Smooth muscle cell (in vitro differentiated cells): Measurements from ENCODE around the gene SNED1. TPM values are rescaled to one million over a fixed set of nuclear protein-coding genes. Genes with fewer than 3 reads are reported as not detected.

Source experiments
- DNase-seq: peaks from one replicate; lab custom pipeline; 2025; ENCODE audit not compliant: unreplicated experiment; lab: John Stamatoyannopoulos, UW
- H2AFZ ChIP-seq: fragments of 200-600 bp; sonication (generic); 2 replicates; pipeline ENCODE4 v1.6.0; 2016; ENCODE audit warnings: antibody characterized with exemption, low read depth, mild to moderate bottlenecking
- H3F3A ChIP-seq: fragments of 200-600 bp; sonication (generic); 2 replicates; pipeline ENCODE4 v1.6.0; 2017; ENCODE audit warnings: antibody characterized with exemption, low read depth
- H3K27ac ChIP-seq: fragments of 200-600 bp; sonication (generic); 2 replicates; pipeline ENCODE4 v1.5.1; 2016; ENCODE audit warnings: low read depth, mild to moderate bottlenecking
- H3K27me3 ChIP-seq: fragments of 200-600 bp; sonication (generic); 2 replicates; pipeline ENCODE4 v1.6.1; 2016; ENCODE audit warnings: low read depth, mild to moderate bottlenecking
- H3K36me3 ChIP-seq: fragments of 200-600 bp; sonication (generic); 2 replicates; pipeline ENCODE4 v1.5.1; 2016; ENCODE audit warnings: low read depth
- H3K4me1 ChIP-seq: fragments of 200-600 bp; sonication (generic); 2 replicates; pipeline ENCODE4 v1.5.1; 2016; ENCODE audit warnings: low read depth
- H3K4me2 ChIP-seq: fragments of 200-600 bp; sonication (generic); 2 replicates; pipeline ENCODE4 v1.6.0; 2016; ENCODE audit warnings: mild to moderate bottlenecking
- H3K4me3 ChIP-seq: fragments of 200-600 bp; sonication (generic); 2 replicates; pipeline ENCODE4 v1.5.1; 2016; ENCODE audit warnings: mild to moderate bottlenecking
- H3K79me2 ChIP-seq: fragments of 200-600 bp; sonication (generic); 2 replicates; pipeline ENCODE4 v1.6.0; 2016; ENCODE audit warnings: low read depth, mild to moderate bottlenecking
- H3K9ac ChIP-seq: fragments of 200-600 bp; sonication (generic); 2 replicates; pipeline ENCODE4 v1.6.0; 2016; ENCODE audit warnings: low read depth
- H3K9me3 ChIP-seq: fragments of 200-600 bp; sonication (generic); replicated peaks from 2 replicates; pipeline ENCODE4 v1.5.1; 2016; ENCODE audit warnings: low read depth
- H4K20me1 ChIP-seq: fragments of 200-600 bp; sonication (generic); 2 replicates; pipeline ENCODE4 v1.6.0; 2016; ENCODE audit warnings: low read depth
- CTCF ChIP-seq: fragments of 200-600 bp; sonication (generic); IDR thresholded peaks from 2 replicates; pipeline ENCODE4 v1.5.1; 2017; ENCODE audit warnings: borderline replicate concordance, mild to moderate bottlenecking, antibody characterized with exemption; ENCODE audit not compliant: insufficient read depth, poor library complexity, severe bottlenecking
- whole genome bisulfite sequencing: methylation state at CpG from one replicate; pipeline ENCODE4 v1.1.7; 2016; ENCODE audit warnings: low lambda C conversion rate; 5-methylcytosine and 5-hydroxymethylcytosine counted together
- polyA plus RNA-seq: library from polyadenylated mRNA; unstranded; fragments of >200 nt; fragmentation: Nextera tagmentation; extraction: Ambion mirVana; gene quantifications from 2 replicates; pipeline ENCODE4 v1.2.1, GENCODE V29; 2016
- total RNA-seq: library from RNA; depleted of rRNA; stranded (reverse); fragments of >200 nt; gene quantifications from 2 replicates; pipeline ENCODE4 v1.2.3, GENCODE V29; 2014

The SNED1 gene
- total and polyA plus RNA-seq, 2 experiments from 2014 or later: 0.36 to 3.0 TPM

- Histone ChIP-seq H3K36me3 (no peaks in the 10 kb centered on the region), H3K79me2 (no peaks in the 10 kb centered on the region), H3K9me3 (no peaks in the 10 kb centered on the region), H2AFZ (no peak overlapping the region), H3K4me1 (no peaks in the 10 kb centered on the region), H3K27me3 (no peaks in the 10 kb centered on the region), H3F3A (no peaks in the 10 kb centered on the region), H3K9ac (no peak overlapping the region), H3K27ac (no peak overlapping the region), H4K20me1 (no peaks in the 10 kb centered on the region), H3K4me3 (no peak overlapping the region), H3K4me2 (no peak overlapping the region)
- WGBS: 95% methylated on average over 24 of the region's 24 CpGs
- DNase-seq: no peak
- no peak for TF ChIP-seq CTCF
Measured at GRCh38 chr2:241118737-241119505, 120.5 kb downstream of the SNED1 start.

- Histone ChIP-seq H3K9me3 (no peaks in the 10 kb centered on the region), H3K4me3 (no peak overlapping the region), H3K27me3 (no peaks in the 10 kb centered on the region), H3K27ac (no peak overlapping the region), H3K4me2 (no peak overlapping the region), H3K9ac (no peak overlapping the region), H3K4me1 (no peaks in the 10 kb centered on the region), H3K79me2 (no peaks in the 10 kb centered on the region), H2AFZ (no peak overlapping the region), H3K36me3 (no peaks in the 10 kb centered on the region), H3F3A (no peaks in the 10 kb centered on the region), H4K20me1 (no peaks in the 10 kb centered on the region)
- no peak for DNase-seq
- 97% methylated on average over 2 of the region's 2 CpGs for WGBS
- no peak for TF ChIP-seq CTCF
Measured at GRCh38 chr2:241120440-241120839, 122.0 kb downstream of the SNED1 start.

GRCh38 chr2:241121008-241121407 is 122.6 kb downstream of the SNED1 start:
- no peaks in the 10 kb centered on the region for H3K79me2 ChIP-seq
- H3K4me2 ChIP-seq: no peak overlapping the region
- H2AFZ ChIP-seq: no peak overlapping the region
- no peaks in the 10 kb centered on the region for H3K9me3 ChIP-seq
- H3K4me3 ChIP-seq: no peak overlapping the region
- H4K20me1 ChIP-seq: no peaks in the 10 kb centered on the region
- no peak for TF ChIP-seq CTCF
- H3K4me1 ChIP-seq: no peaks in the 10 kb centered on the region
- H3K36me3 ChIP-seq: no peaks in the 10 kb centered on the region
- WGBS: 95% methylated on average over 5 of the region's 5 CpGs
- H3K27ac ChIP-seq: no peak overlapping the region
- no peaks in the 10 kb centered on the region for H3F3A ChIP-seq
- no peaks in the 10 kb centered on the region for H3K27me3 ChIP-seq
- H3K9ac ChIP-seq: no peak overlapping the region
- DNase-seq: no peak
